Parathyroid adenoma (tissue), 2 donors: ENCODE measurements around the gene GET3.

Experiments
- H2AFZ ChIP-seq: fragments of 300-600 bp; sonication (generic); one replicate; pipeline ENCODE4 v1.7.0; 2017; ENCODE audit warnings: antibody characterized with exemption, mild to moderate bottlenecking
- H3K27ac ChIP-seq: fragments of 300-600 bp; sonication (generic); one replicate; pipeline ENCODE4 v1.7.0; 2017
- H3K27me3 ChIP-seq: fragments of 300-600 bp; sonication (generic); one replicate; pipeline ENCODE4 v1.7.0; 2017; ENCODE audit warnings: low read length; ENCODE audit not compliant: control insufficient read depth, insufficient read depth
- H3K36me3 ChIP-seq: fragments of 300-600 bp; sonication (generic); one replicate; pipeline ENCODE4 v1.7.0; 2017; ENCODE audit warnings: low read length; ENCODE audit not compliant: control insufficient read depth, insufficient read depth
- H3K4me1 ChIP-seq: fragments of 300-600 bp; sonication (generic); one replicate; pipeline ENCODE4 v1.7.0; 2017; ENCODE audit warnings: control low read depth
- H3K4me2 ChIP-seq: fragments of 300-600 bp; sonication (generic); one replicate; pipeline ENCODE4 v1.7.0; 2017; ENCODE audit warnings: low read length
- H3K4me3 ChIP-seq: fragments of 300-600 bp; sonication (generic); one replicate; pipeline ENCODE4 v1.7.0; 2017; ENCODE audit warnings: low read depth, low read length
- H3K79me2 ChIP-seq: fragments of 300-600 bp; sonication (generic); one replicate; pipeline ENCODE4 v1.7.0; 2017; ENCODE audit warnings: control low read depth
- H3K9ac ChIP-seq: fragments of 300-600 bp; sonication (generic); one replicate; pipeline ENCODE4 v1.7.0; 2017; ENCODE audit warnings: mild to moderate bottlenecking
- H3K9me3 ChIP-seq: fragments of 300-600 bp; sonication (generic); one replicate; pipeline ENCODE4 v1.7.0; 2017; ENCODE audit warnings: low read length; ENCODE audit not compliant: control insufficient read depth
- CTCF ChIP-seq: fragments of 300-600 bp; sonication (generic); IDR thresholded peaks from one replicate; pipeline ENCODE4 v1.7.0; 2017; ENCODE audit warnings: antibody characterized with exemption, mild to moderate bottlenecking
- donor health status: primary hyperparathyroidism.

GET3 gene

GRCh38 chr19:12731337-12731736 lies 6.0 kb upstream of the GET3 start:
- Histone ChIP-seq H3K27ac (no peak overlapping the region), H3K4me3 (no peak overlapping the region), H3K4me1 (peaks cover 5% of the 10 kb centered on the region), H3K4me2 (no peak overlapping the region), H3K79me2 (peaks cover 29% of the 10 kb centered on the region), H3K36me3 (no peaks in the 10 kb centered on the region), H3K9ac (no peak overlapping the region), H3K27me3 (no peaks in the 10 kb centered on the region), H2AFZ (no peak overlapping the region), H3K9me3 (no peaks in the 10 kb centered on the region)
- TF ChIP-seq CTCF = no peak

- peak overlapping the region; percentile 49 for H3K9ac ChIP-seq
- H3K79me2 ChIP-seq = peaks cover 37% of the 10 kb centered on the region
- peak overlapping the region; percentile 79 for H2AFZ ChIP-seq
- no peaks in the 10 kb centered on the region for H3K27me3 ChIP-seq
- TF ChIP-seq CTCF = peak; percentile 16
- H3K9me3 ChIP-seq = no peaks in the 10 kb centered on the region
- peak overlapping the region; percentile 96 for H3K4me3 ChIP-seq
- peak overlapping the region; percentile 84 for H3K27ac ChIP-seq
- H3K36me3 ChIP-seq = no peaks in the 10 kb centered on the region
- peak overlapping the region; percentile 58 for H3K4me2 ChIP-seq
- H3K4me1 ChIP-seq = peaks cover 12% of the 10 kb centered on the region
Observed at GRCh38 chr19:12733369-12734214, 3.7 kb upstream of the GET3 start.

- peaks cover 8% of the 10 kb centered on the region for H3K4me1 ChIP-seq
- H3K9me3 ChIP-seq = no peaks in the 10 kb centered on the region
- H3K79me2 ChIP-seq = peaks cover 28% of the 10 kb centered on the region
- no peaks in the 10 kb centered on the region for H3K36me3 ChIP-seq
- peak overlapping the region; percentile 75 for H2AFZ ChIP-seq
- H3K9ac ChIP-seq = peak overlapping the region; percentile 9
- H3K4me3 ChIP-seq = peak overlapping the region; percentile 96
- peak overlapping the region; percentile 80 for H3K4me2 ChIP-seq
- no peaks in the 10 kb centered on the region for H3K27me3 ChIP-seq
- TF ChIP-seq CTCF = no peak
- H3K27ac ChIP-seq = peak overlapping the region; percentile 92
Observed at GRCh38 chr19:12737835-12738351, 596 bp downstream of the GET3 start.

GRCh38 chr19:12745166-12745897 lies 8.0 kb downstream of the GET3 start:
- Histone ChIP-seq H3K27ac (no peak overlapping the region), H3K9ac (no peak overlapping the region), H3K4me2 (no peak overlapping the region), H3K27me3 (no peaks in the 10 kb centered on the region), H3K79me2 (no peaks in the 10 kb centered on the region), H2AFZ (no peak overlapping the region), H3K4me3 (no peak overlapping the region), H3K36me3 (no peaks in the 10 kb centered on the region), H3K4me1 (no peaks in the 10 kb centered on the region), H3K9me3 (no peaks in the 10 kb centered on the region)
- no peak for TF ChIP-seq CTCF
